T-helper 2 cell (primary cell): Measurements from ENCODE around the gene ISG20.

Experiments used
- DNase-seq, 5 experiments: peaks; one replicate each; pipeline versions ENCODE4 v3.0.0 to v3.0.0-alpha.2; 2012 to 2022

Gene ISG20

GRCh38 chr15:88655103-88655553 is 16.3 kb downstream of the ISG20 start:
- DNase-seq, result no peak

- no peak for DNase-seq
Observed at GRCh38 chr15:88655800-88656488, 17.1 kb downstream of the ISG20 start.

- DNase-seq, result no peak
Observed at GRCh38 chr15:88656760-88657221, 18.0 kb downstream of the ISG20 start.

- DNase-seq, result no peak
Observed at GRCh38 chr15:88657326-88658069, 18.7 kb downstream of the ISG20 start.

GRCh38 chr15:88658070-88658965 is 19.5 kb downstream of the ISG20 start:
- DNase-seq, result no peak

- DNase-seq, result no peak
Observed at GRCh38 chr15:88658972-88659931, 20.4 kb downstream of the ISG20 start.

GRCh38 chr15:88661041-88661700 is 22.4 kb downstream of the ISG20 start:
- DNase-seq, result no peak

- no peak for DNase-seq
Observed at GRCh38 chr15:88661761-88662556, 23.1 kb downstream of the ISG20 start.

GRCh38 chr15:88663141-88663621 is 24.4 kb downstream of the ISG20 start:
- no peak for DNase-seq

GRCh38 chr15:88664151-88664778 is 25.4 kb downstream of the ISG20 start:
- DNase-seq, result peak in 3 of 5 experiments; percentile 36 to 66 (median 48)

- DNase-seq, result no peak
Observed at GRCh38 chr15:88674661-88675060, 35.8 kb downstream of the ISG20 start.

GRCh38 chr15:88678755-88679154 is 39.9 kb downstream of the ISG20 start:
- no peak for DNase-seq

GRCh38 chr15:88680241-88681001 is 41.6 kb downstream of the ISG20 start:
- DNase-seq, result no peak

GRCh38 chr15:88681610-88682221 is 42.9 kb downstream of the ISG20 start:
- no peak for DNase-seq

GRCh38 chr15:88684345-88684744 is 45.5 kb downstream of the ISG20 start:
- no peak for DNase-seq

GRCh38 chr15:88686166-88686565 is 47.4 kb downstream of the ISG20 start:
- no peak for DNase-seq

GRCh38 chr15:88688394-88688933 is 49.6 kb downstream of the ISG20 start:
- no peak for DNase-seq

GRCh38 chr15:88690331-88690730 is 51.5 kb downstream of the ISG20 start:
- DNase-seq, result no peak
